Measurements from ENCODE around the gene ANKRD30A.

Gene ANKRD30A

DNA sequence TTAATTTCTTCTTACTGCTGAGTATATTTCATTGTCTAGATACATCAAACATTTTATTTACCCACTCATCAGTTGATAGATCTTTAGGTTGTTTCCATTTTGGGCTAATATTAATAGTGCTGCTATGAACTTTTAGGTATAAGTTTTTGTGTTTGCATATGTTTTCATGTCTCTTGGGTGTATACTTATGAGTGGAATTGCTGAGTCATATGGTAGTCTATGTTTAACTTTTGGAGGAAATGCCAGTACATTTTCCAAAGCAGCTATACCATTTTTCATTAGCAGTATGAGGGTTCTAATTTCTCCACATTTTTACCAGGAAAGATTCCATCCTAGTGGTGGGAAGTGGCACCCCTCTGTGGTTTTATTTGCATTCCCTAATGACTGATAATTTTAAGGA is 101.1 kb downstream of the ANKRD30A start:
- H3K4me1 ChIP-seq (ENCODE audit: low read depth, poor library complexity, severe bottlenecking) = no peaks in the 10 kb centered on the region
- no peak overlapping the region for H3K4me2 ChIP-seq
- TF ChIP-seq, protein P1, sequence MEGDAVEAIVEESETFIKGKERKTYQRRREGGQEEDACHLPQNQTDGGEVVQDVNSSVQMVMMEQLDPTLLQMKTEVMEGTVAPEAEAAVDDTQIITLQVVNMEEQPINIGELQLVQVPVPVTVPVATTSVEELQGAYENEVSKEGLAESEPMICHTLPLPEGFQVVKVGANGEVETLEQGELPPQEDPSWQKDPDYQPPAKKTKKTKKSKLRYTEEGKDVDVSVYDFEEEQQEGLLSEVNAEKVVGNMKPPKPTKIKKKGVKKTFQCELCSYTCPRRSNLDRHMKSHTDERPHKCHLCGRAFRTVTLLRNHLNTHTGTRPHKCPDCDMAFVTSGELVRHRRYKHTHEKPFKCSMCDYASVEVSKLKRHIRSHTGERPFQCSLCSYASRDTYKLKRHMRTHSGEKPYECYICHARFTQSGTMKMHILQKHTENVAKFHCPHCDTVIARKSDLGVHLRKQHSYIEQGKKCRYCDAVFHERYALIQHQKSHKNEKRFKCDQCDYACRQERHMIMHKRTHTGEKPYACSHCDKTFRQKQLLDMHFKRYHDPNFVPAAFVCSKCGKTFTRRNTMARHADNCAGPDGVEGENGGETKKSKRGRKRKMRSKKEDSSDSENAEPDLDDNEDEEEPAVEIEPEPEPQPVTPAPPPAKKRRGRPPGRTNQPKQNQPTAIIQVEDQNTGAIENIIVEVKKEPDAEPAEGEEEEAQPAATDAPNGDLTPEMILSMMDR (conservative IDR thresholded peaks at IDR 0.05; ENCODE audit: low read depth, low read length) = no peak
- no peak overlapping the region for H3K9ac ChIP-seq
- no peak overlapping the region for H3K4me3 ChIP-seq (IDR thresholded peaks at IDR 0.05; ENCODE audit: insufficient read depth, low read depth, low read length)
- no peaks in the 10 kb centered on the region for H3K36me3 ChIP-seq (ENCODE audit: insufficient read depth)
- no peak overlapping the region for H3K27ac ChIP-seq
- H3K27me3 ChIP-seq (ENCODE audit: insufficient read depth, low read depth) = no peaks in the 10 kb centered on the region
- H2AFZ ChIP-seq (ENCODE audit: low read depth) = no peak overlapping the region
- no peaks in the 10 kb centered on the region for H3K79me2 ChIP-seq (ENCODE audit: insufficient read depth, low read depth)
- H4K20me1 ChIP-seq (ENCODE audit: insufficient read depth) = no peaks in the 10 kb centered on the region

DNA sequence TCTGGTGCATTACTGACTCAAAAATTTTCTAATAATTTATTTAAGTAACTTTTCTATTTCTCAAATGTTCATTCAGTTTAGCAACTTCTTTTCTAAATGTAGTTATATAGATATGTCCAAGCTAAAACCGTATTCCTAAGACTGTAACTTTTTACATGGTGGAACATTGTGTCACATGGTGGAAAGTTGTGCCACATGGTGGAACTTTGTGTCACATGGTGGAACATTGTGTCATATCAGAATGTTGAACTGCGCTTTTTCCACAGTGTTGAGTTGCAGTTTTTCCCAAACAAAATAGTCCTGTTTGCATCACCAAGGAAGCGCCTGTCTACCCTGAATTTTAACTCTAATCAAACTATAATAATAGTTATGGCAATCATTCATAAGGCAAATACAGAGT is 109.3 kb downstream of the ANKRD30A start:
- Histone ChIP-seq H3K9ac (no peak overlapping the region), H3K27me3 (ENCODE audit: insufficient read depth, low read depth) (no peaks in the 10 kb centered on the region), H3K4me3 (IDR thresholded peaks at IDR 0.05; ENCODE audit: insufficient read depth, low read depth, low read length) (no peak overlapping the region), H4K20me1 (ENCODE audit: insufficient read depth) (no peaks in the 10 kb centered on the region), H3K4me1 (ENCODE audit: low read depth, poor library complexity, severe bottlenecking) (no peaks in the 10 kb centered on the region), H3K36me3 (ENCODE audit: insufficient read depth) (no peaks in the 10 kb centered on the region), H2AFZ (ENCODE audit: low read depth) (no peak overlapping the region), H3K4me2 (no peak overlapping the region), H3K27ac (no peak overlapping the region), H3K79me2 (ENCODE audit: insufficient read depth, low read depth) (no peaks in the 10 kb centered on the region)
- TF ChIP-seq, protein P1 (conservative IDR thresholded peaks at IDR 0.05; ENCODE audit: low read depth, low read length) = no peak

DNA sequence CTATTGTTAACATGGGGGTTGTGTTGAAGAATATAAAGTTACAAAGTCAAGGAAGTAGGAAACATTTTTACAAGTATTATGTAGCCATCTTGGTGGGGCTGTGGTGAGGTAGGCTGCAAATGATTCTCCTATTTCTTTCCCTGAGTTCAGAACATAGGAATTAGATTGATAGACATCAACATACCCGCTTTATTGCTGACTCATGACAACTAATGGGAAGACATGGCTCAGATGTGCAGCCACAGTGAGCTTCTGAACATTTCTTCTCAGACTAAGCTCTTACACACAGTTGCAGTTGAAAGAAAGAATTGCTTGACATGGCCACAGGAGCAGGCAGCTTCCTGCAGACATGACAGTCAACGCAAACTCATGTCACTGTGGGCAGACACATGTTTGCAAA is 110.7 kb downstream of the ANKRD30A start:
- H3K9ac ChIP-seq = no peak overlapping the region
- TF ChIP-seq, protein P1 (conservative IDR thresholded peaks at IDR 0.05; ENCODE audit: low read depth, low read length) = no peak
- H4K20me1 ChIP-seq (ENCODE audit: insufficient read depth) = no peaks in the 10 kb centered on the region
- no peak overlapping the region for H3K4me3 ChIP-seq (IDR thresholded peaks at IDR 0.05; ENCODE audit: insufficient read depth, low read depth, low read length)
- no peaks in the 10 kb centered on the region for H3K27me3 ChIP-seq (ENCODE audit: insufficient read depth, low read depth)
- no peak overlapping the region for H3K4me2 ChIP-seq
- H3K27ac ChIP-seq = no peak overlapping the region
- no peaks in the 10 kb centered on the region for H3K79me2 ChIP-seq (ENCODE audit: insufficient read depth, low read depth)
- no peaks in the 10 kb centered on the region for H3K36me3 ChIP-seq (ENCODE audit: insufficient read depth)
- no peak overlapping the region for H2AFZ ChIP-seq (ENCODE audit: low read depth)
- H3K4me1 ChIP-seq (ENCODE audit: low read depth, poor library complexity, severe bottlenecking) = no peaks in the 10 kb centered on the region

DNA sequence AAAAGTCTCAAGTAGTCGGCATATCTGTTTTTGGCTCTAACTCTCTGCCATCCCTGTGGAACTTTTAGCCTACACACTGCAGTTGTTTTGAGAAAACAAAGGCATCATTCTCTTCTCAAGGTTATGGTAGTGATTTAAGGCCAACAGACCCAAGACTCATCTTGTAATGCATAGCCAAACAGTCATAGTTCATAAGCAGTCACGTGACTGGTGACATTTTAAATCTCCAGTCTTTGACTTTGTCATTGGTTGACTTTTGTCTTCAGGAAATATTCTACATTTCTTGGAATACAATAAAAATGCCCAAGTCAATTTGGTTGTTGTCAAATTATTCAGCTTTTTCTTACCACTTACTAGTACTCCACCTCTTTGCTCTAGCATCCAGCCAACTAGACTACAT is 114.8 kb downstream of the ANKRD30A start:
- no peak overlapping the region for H3K9ac ChIP-seq
- no peaks in the 10 kb centered on the region for H3K36me3 ChIP-seq (ENCODE audit: insufficient read depth)
- H4K20me1 ChIP-seq (ENCODE audit: insufficient read depth) = no peaks in the 10 kb centered on the region
- H3K79me2 ChIP-seq (ENCODE audit: insufficient read depth, low read depth) = no peaks in the 10 kb centered on the region
- H3K4me2 ChIP-seq = no peak overlapping the region
- TF ChIP-seq, protein P1 (conservative IDR thresholded peaks at IDR 0.05; ENCODE audit: low read depth, low read length) = no peak
- H2AFZ ChIP-seq (ENCODE audit: low read depth) = no peak overlapping the region
- no peaks in the 10 kb centered on the region for H3K27me3 ChIP-seq (ENCODE audit: insufficient read depth, low read depth)
- no peak overlapping the region for H3K4me3 ChIP-seq (IDR thresholded peaks at IDR 0.05; ENCODE audit: insufficient read depth, low read depth, low read length)
- no peaks in the 10 kb centered on the region for H3K4me1 ChIP-seq (ENCODE audit: low read depth, poor library complexity, severe bottlenecking)
- H3K27ac ChIP-seq = no peak overlapping the region

Data from KMS-11 (cell line).